Gastrocnemius medialis (tissue), 4 donors: ENCODE data around the gene ORAI1. TPM values are rescaled to one million over a fixed set of nuclear protein-coding genes. Genes with fewer than 3 reads are reported as not detected.

ENCODE experiments used
- ATAC-seq, 2 donors: fragments of 150-250 bp; one replicate each; pipeline ENCODE4 v1.9.1; 2016
- DNase-seq, 2 donors: peaks; one replicate each; pipeline ENCODE4 v3.0.0-alpha.2; 2019
- H3K27ac ChIP-seq, 4 donors: fragments of 200-600 bp; sonication (generic); 1 replicate in 1 of 4; 2 replicates in 3 of 4; pipeline ENCODE4 v1.5.1; 2016 to 2018; ENCODE audit warnings: mild to moderate bottlenecking in 2 of 4, moderate library complexity in 1 of 4
- H3K27me3 ChIP-seq, 3 donors: fragments of 200-600 bp; sonication (generic) in 2 of 3; 1 replicate in 1 of 3; 2 replicates in 2 of 3; pipeline versions ENCODE4 v1.5.1 to v1.6.0; 2016 to 2019; ENCODE audit warnings: mild to moderate bottlenecking in 1 of 3, moderate library complexity in 1 of 3
- H3K36me3 ChIP-seq, 2 donors: fragments of 200-600 bp; sonication (generic) in 1 of 2; one replicate each; pipeline ENCODE4 v1.5.1; 2017 to 2018
- H3K4me1 ChIP-seq, 2 donors: fragments of 200-600 bp; sonication (generic) in 1 of 2; one replicate each; pipeline ENCODE4 v1.5.1; 2016 to 2017; ENCODE audit warnings: mild to moderate bottlenecking in 2 of 2
- H3K4me3 ChIP-seq, 4 donors: fragments of 200-600 bp; sonication (generic) in 3 of 4; 1 replicate in 1 of 4; 2 replicates in 3 of 4; pipeline ENCODE4 v1.5.1; 2016 to 2019; ENCODE audit warnings: mild to moderate bottlenecking in 2 of 4
- H3K9me3 ChIP-seq, 3 donors: fragments of 200-600 bp; sonication (generic) in 2 of 3; 1 replicate in 1 of 3; 2 replicates in 2 of 3; pipeline ENCODE4 v1.5.1; 2016 to 2019
- POLR2A ChIP-seq, 2 donors: fragments of 450-650 bp; IDR thresholded peaks; one replicate each; pipeline ENCODE4 v1.6.1; 2017; ENCODE audit warnings: antibody characterized with exemption in 2 of 2, mild to moderate bottlenecking in 2 of 2, moderate library complexity in 2 of 2
- in situ Hi-C, 4 donors: fragments of 200-750 bp; cut with MboI; loops; one replicate each; pipeline versions ENCODE4 v1.15.0 to v1.8.0; 2017; ENCODE audit warnings: low sequenced_read_pairs in 4 of 4
- intact Hi-C: fragments of 100-400 bp; cut with DNase I; formaldehyde crosslinking; loops from one replicate; pipeline ENCODE4 v1.15.1; 2023; ENCODE audit warnings: low total_unique reads
- total RNA-seq, 4 donors: library from RNA; depleted of rRNA; stranded (reverse); fragments of >200 nt; gene quantifications; one replicate each; pipeline versions ENCODE4 v1.1.0 to v1.2.3, GENCODE V29; 2016
- TF ChIP-seq, protein P1 (sequence below), 5 experiments: fragments of 450-650 bp in 3 of 5; fragments of 200-600 bp in 2 of 5; sonication (generic) in 2 of 5; IDR thresholded peaks in 4 of 5; conservative IDR thresholded peaks in 1 of 5; 1 replicate in 4 of 5; 2 replicates in 1 of 5; pipeline ENCODE4 v1.5.1; 2016 to 2019; ENCODE audit warnings: antibody characterized with exemption in 5 of 5, mild to moderate bottlenecking in 3 of 5, moderate library complexity in 3 of 5

Gene ORAI1
- total RNA-seq, 4 donors from 2014 or later: 9.9 to 29.0 (median 16.4) TPM

GRCh38 chr12:121595520-121595919 lies 30.8 kb upstream of the ORAI1 start:
- TF ChIP-seq, protein P1, sequence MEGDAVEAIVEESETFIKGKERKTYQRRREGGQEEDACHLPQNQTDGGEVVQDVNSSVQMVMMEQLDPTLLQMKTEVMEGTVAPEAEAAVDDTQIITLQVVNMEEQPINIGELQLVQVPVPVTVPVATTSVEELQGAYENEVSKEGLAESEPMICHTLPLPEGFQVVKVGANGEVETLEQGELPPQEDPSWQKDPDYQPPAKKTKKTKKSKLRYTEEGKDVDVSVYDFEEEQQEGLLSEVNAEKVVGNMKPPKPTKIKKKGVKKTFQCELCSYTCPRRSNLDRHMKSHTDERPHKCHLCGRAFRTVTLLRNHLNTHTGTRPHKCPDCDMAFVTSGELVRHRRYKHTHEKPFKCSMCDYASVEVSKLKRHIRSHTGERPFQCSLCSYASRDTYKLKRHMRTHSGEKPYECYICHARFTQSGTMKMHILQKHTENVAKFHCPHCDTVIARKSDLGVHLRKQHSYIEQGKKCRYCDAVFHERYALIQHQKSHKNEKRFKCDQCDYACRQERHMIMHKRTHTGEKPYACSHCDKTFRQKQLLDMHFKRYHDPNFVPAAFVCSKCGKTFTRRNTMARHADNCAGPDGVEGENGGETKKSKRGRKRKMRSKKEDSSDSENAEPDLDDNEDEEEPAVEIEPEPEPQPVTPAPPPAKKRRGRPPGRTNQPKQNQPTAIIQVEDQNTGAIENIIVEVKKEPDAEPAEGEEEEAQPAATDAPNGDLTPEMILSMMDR (IDR thresholded peaks at IDR 0.05 in 4 of 5, conservative IDR thresholded peaks at IDR 0.05 in 1 of 5): no peak
- no peak for TF ChIP-seq POLR2A (IDR thresholded peaks at IDR 0.05)
- ATAC-seq: no peak
- no peak for DNase-seq
- no peak overlapping the region for H3K4me3 ChIP-seq
- no peak overlapping the region for H3K27ac ChIP-seq
- H3K27me3 ChIP-seq: no peaks in the 10 kb centered on the region
- H3K9me3 ChIP-seq: no peaks in the 10 kb centered on the region
- in situ Hi-C loops: no loop called here
- intact Hi-C loops: no loop called here
- H3K36me3 ChIP-seq: no peaks in the 10 kb centered on the region
- peaks cover 1 to 16% of the 10 kb centered on the region in 2 donors for H3K4me1 ChIP-seq

DNA sequence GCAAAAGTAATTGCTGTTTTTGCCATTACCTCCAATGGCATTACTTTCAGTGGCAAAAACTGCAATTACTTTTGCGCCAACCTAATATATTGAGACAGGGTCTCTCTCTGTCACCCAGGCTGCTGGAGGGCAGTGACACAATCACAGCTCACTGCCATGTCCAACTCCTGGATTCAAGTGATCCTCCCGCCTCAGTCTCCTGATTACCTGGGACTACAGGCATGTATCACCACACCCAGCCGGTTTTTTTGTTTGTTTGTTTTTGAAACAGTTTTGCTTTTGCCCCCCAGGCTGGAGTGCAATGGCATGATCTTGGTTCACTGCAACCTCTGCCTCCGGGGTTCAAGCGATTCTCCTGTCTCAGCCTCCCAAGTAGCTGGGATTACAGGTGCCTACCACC lies 29.8 kb upstream of the ORAI1 start:
- Histone ChIP-seq H3K36me3 (no peaks in the 10 kb centered on the region), H3K27me3 (no peaks in the 10 kb centered on the region), H3K27ac (no peak overlapping the region), H3K9me3 (no peaks in the 10 kb centered on the region), H3K4me1 (peaks cover 0 to 16% of the 10 kb centered on the region in 2 donors), H3K4me3 (no peak overlapping the region)
- TF ChIP-seq, protein P1 (IDR thresholded peaks at IDR 0.05 in 4 of 5, conservative IDR thresholded peaks at IDR 0.05 in 1 of 5): no peak
- no peak for TF ChIP-seq POLR2A (IDR thresholded peaks at IDR 0.05)
- in situ Hi-C loops (no loop called here), intact Hi-C loops (no loop called here)
- DNase-seq (no peak), ATAC-seq (no peak)

DNA sequence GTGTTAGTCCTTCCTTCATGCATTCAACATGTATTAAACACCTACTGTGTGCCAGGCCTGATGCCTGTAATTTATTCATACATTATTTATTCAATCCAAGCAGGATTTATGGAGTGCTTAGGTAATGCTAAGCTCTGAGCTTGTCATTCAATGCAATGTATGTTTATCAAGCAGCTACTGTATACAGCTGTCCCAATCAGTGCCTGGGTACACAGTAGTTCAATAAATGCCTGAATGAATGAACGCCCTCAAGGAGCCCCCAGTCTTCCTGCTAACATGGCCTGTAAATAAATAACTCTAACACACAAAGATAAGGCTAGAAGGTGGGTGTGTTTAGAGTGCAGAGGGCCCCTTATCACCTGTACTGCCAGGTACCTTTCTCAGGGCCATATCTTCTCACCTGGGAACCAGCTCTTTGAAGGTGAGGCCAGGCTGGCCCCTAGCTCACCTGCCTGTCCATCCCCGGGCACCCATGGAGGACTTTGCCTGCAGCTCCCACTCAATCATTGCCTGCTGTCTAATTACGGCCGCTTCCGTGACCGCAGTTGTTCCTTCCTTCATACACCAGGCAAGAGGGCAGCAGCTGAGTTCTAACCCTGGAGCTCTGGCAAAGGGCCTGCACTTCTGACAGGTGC lies 25.5 kb upstream of the ORAI1 start:
- Histone ChIP-seq H3K4me1 (peaks cover 0 to 4% of the 10 kb centered on the region in 2 donors), H3K36me3 (no peaks in the 10 kb centered on the region), H3K27ac (no peak overlapping the region), H3K27me3 (no peaks in the 10 kb centered on the region), H3K4me3 (no peak overlapping the region), H3K9me3 (no peaks in the 10 kb centered on the region)
- intact Hi-C loops (no loop called here), in situ Hi-C loops (no loop called here)
- no peak for ATAC-seq
- no peak for TF ChIP-seq POLR2A (IDR thresholded peaks at IDR 0.05)
- TF ChIP-seq, protein P1 (IDR thresholded peaks at IDR 0.05 in 4 of 5, conservative IDR thresholded peaks at IDR 0.05 in 1 of 5): no peak
- DNase-seq: no peak

DNA sequence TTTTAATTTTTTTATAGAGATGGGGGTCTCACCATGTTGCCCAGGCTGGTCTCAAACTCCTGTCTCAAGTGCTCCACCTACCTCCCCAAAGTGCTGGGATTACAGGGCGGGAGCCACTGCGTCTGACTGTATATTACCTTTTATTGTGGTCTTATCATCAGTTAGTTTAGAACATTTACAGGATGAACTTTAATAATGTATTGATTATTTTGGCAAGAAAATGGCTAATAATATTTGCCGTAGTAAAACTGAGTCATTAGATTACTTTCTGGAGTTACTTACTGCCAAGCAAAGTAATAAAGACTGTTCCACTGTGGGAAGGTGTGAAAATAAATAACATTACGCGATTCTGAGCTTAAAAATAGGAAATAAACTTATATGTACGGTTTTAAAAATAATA lies 23.6 kb upstream of the ORAI1 start:
- no peak overlapping the region for H3K27ac ChIP-seq
- in situ Hi-C loops (no loop called here), intact Hi-C loops (no loop called here)
- ATAC-seq (no peak), DNase-seq (no peak)
- H3K9me3 ChIP-seq: no peaks in the 10 kb centered on the region
- no peak overlapping the region for H3K4me3 ChIP-seq
- no peaks in the 10 kb centered on the region for H3K27me3 ChIP-seq
- H3K36me3 ChIP-seq: no peaks in the 10 kb centered on the region
- peaks cover 0 to 4% of the 10 kb centered on the region in 2 donors for H3K4me1 ChIP-seq
- TF ChIP-seq POLR2A (IDR thresholded peaks at IDR 0.05): no peak
- TF ChIP-seq, protein P1 (IDR thresholded peaks at IDR 0.05 in 4 of 5, conservative IDR thresholded peaks at IDR 0.05 in 1 of 5): no peak

GRCh38 chr12:121603581-121603980 lies 22.7 kb upstream of the ORAI1 start:
- TF ChIP-seq, protein P1 (IDR thresholded peaks at IDR 0.05 in 4 of 5, conservative IDR thresholded peaks at IDR 0.05 in 1 of 5): no peak
- no peak for TF ChIP-seq POLR2A (IDR thresholded peaks at IDR 0.05)
- in situ Hi-C loops: no loop called here
- peaks cover 0 to 4% of the 10 kb centered on the region in 2 donors for H3K4me1 ChIP-seq
- H3K9me3 ChIP-seq: no peaks in the 10 kb centered on the region
- ATAC-seq: no peak
- intact Hi-C loops: no loop called here
- no peak overlapping the region for H3K4me3 ChIP-seq
- H3K36me3 ChIP-seq: no peaks in the 10 kb centered on the region
- no peak overlapping the region for H3K27ac ChIP-seq
- no peak for DNase-seq
- H3K27me3 ChIP-seq: no peaks in the 10 kb centered on the region
